HG02571 (cell line): ENCODE measurements around the gene PPP6R2.
"Not testable (repeated sequence)": the region's sequence is repeated elsewhere in the genome, so short reads cannot be mapped to it uniquely, and the experiment has no call there.

Experiments
- ATAC-seq: cut with Tn5 transposase; IDR thresholded peaks from one replicate; pipeline ENCODE4 v1.9.1; 2021; ENCODE audit warnings: mild to moderate bottlenecking, moderate library complexity; ENCODE audit not compliant: unreplicated experiment

Gene PPP6R2

GRCh38 chr22:50339945-50340879 is 2.9 kb upstream of the PPP6R2 start:
- no peak for ATAC-seq

GRCh38 chr22:50341977-50342650 is 1.0 kb upstream of the PPP6R2 start:
- ATAC-seq = peak; percentile 54

GRCh38 chr22:50343541-50343935 is 411 bp downstream of the PPP6R2 start:
- no peak for ATAC-seq

GRCh38 chr22:50346470-50346869 is 3.3 kb downstream of the PPP6R2 start:
- ATAC-seq = no peak

DNA sequence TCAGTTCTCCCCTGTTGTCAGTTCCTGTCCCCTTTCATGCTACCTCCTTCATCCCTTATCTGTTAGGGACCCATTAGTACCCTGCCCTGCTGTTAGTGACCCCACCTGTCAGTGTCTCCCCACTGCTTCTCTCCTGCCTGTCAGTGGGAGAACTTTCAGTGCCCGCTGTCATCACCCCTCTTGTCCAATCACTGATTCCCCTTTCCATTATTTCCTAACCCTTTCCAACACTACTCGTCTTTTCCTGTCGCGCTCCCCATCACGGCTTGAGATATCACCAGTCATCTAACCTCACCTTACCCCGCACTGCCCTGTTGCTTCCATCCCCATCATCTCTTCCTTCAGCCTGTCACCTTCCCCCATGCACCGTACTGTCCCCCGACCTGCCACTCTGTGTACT is 4.0 kb downstream of the PPP6R2 start:
- no peak for ATAC-seq

GRCh38 chr22:50348058-50348457 is 4.9 kb downstream of the PPP6R2 start:
- ATAC-seq = no peak

DNA sequence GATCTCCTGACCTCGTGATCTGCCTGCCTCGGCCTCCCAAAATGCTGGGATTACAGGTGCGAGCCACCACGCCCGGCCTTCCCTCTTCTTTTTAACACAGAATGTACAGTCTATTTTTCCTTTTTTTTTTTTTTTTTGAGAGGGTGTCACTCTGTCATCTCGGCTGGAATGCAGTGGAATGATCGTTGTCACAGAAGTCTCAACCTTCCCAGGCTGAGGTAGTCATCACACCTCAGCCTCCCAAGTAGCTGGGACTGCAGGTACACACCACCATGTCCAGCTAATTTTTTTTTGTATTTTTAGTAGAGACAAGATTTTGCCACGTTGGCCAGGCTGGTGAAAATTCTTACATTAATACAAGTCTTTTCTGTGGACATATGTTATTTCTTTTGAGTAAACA is 13.1 kb downstream of the PPP6R2 start:
- ATAC-seq = no peak

GRCh38 chr22:50357222-50357621 is 14.1 kb downstream of the PPP6R2 start:
- no peak for ATAC-seq

- no peak for ATAC-seq
Observed at GRCh38 chr22:50357756-50358155, 14.6 kb downstream of the PPP6R2 start.

DNA sequence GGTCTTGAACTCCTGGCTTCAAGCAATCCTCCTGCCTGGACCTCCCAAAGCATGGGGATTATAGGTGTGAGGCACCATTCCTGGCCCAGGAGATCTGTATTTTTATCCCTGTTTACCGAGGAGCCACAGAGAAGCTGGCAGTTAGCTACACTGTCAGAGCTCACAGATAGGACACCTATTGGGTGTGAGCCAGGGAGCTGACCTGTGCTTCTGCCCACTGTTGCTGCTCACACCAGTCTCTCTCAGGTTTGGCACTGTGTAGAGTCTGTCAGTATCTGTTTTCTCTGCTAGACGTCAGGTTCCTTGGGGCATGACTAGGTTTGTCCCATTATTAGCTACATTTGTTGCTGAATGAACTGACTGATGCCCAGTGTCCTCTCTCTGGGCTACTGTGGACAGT is 17.5 kb downstream of the PPP6R2 start:
- no peak for ATAC-seq

DNA sequence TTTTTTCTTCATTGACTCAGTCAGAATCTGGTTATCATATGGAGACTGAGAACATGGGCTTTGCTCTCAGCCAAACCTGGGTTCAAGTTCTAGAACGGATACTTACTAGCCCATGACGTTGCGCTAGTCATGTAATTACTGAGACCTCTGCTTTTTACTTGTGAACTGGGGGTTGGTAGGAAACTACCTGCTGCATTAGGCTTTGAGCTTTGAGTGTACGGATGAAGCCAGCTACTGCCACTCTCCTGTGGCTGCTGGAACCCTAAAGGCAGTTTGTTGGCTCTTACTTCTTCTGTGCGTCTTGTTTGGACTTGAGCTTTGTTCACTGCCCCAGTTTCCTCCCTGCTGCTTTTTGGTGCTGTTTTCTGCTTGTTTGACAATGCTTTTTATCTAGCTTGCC is 18.1 kb downstream of the PPP6R2 start:
- ATAC-seq = no peak

- ATAC-seq = no peak
Observed at GRCh38 chr22:50361688-50362087, 18.6 kb downstream of the PPP6R2 start.

GRCh38 chr22:50363166-50363802 is 20.2 kb downstream of the PPP6R2 start:
- no peak for ATAC-seq

- ATAC-seq = not testable (repeated sequence)
Observed at GRCh38 chr22:50363803-50364194, 20.7 kb downstream of the PPP6R2 start.

DNA sequence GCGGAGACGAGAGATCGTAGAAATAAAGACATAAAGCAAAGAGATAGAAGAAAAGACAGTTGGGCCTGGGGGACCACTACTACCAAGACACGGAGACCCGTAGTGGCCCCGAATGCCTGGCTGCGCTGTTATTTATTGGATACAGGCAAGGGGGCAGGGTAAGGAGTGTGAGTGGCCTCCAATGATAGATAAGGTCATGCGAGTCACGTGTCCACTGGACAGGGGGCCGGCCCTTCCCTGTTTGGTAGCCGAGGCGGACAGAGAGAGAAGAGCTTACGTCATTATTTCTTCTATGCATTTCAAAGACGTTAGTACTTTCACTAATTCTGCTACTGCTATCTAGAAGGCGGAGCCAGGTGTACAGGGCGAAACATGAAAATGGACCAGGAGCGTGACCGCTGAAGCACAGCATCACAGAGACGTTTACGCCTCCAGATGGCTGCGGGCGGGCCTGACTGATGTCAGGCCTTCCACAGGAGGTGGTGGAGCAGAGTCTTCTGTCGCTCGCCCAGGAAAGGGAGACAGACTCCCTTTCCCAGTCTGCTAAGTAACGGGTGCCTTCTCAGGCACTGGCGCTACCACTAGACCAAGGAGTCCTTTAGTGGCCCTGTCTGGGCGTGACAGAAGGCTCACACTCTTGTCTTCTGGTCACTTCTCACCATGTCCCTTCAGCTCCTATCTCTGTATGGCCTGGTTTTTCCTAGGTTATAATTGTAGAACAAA is 24.8 kb downstream of the PPP6R2 start:
- no peak for ATAC-seq

DNA sequence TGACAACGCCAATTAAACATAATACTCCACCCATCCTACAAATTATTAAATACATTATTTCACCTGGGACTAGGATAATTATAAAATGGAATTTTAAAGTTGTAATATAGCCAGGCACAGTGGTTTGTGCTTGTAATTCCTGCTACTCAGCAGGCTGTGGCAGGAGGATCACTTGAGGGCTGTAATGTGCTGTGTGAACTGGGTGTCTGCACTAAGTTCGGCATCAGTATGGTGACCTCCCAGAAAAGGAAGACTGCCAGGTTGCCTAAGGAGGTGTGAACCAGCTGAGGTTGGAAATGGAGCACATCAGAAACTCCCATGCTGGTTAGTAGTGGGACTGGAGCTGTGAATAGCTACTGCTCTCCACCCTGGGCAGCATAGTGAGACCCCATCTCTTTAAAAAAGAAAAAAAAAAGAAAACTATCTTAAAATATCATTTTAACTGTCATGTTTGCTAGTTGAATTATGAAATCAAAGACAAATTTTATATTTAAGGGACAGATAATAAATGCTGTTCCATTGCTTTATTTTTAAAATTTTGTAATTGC is 28.0 kb downstream of the PPP6R2 start:
- no peak for ATAC-seq

GRCh38 chr22:50376085-50376651 is 33.0 kb downstream of the PPP6R2 start:
- ATAC-seq = no peak

- not testable (repeated sequence) for ATAC-seq
Observed at GRCh38 chr22:50381021-50381555, 38.0 kb downstream of the PPP6R2 start.

GRCh38 chr22:50396751-50397370 is 53.7 kb downstream of the PPP6R2 start:
- no peak for ATAC-seq
